WTC11 (cell line): ENCODE measurements around the gene RNF150. TPM values are rescaled to one million over a fixed set of nuclear protein-coding genes. Genes with fewer than 3 reads are reported as not detected.

Source experiments
- ATAC-seq: fragments of 200-7000 bp; cut with Tn5 transposase; 2 replicates; pipeline ENCODE4 v1.10.0; 2021; ENCODE audit warnings: mild to moderate bottlenecking, moderate library complexity
- CTCF ChIA-PET: fragments of 300-600 bp; sonication (Branson Sonifier 250); formaldehyde crosslinking; loops from one replicate; lab custom pipeline; 2021; ENCODE audit warnings: antibody characterized with exemption; lab: Charles Lee
- POLR2A ChIA-PET: fragments of 350-600 bp; sonication (Branson Sonifier 250); formaldehyde crosslinking; loops from one replicate; lab custom pipeline; 2021; ENCODE audit warnings: antibody characterized with exemption; lab: Charles Lee
- DNase-seq: peaks from one replicate; pipeline ENCODE4 v3.0.0; 2021; ENCODE audit warnings: low spot score
- H3K27ac Mint-ChIP-seq: 2 replicates; pipeline ENCODE4 v1.8.0; 2021; ENCODE audit warnings: mixed read lengths
- H3K27me3 Mint-ChIP-seq: 2 replicates; pipeline ENCODE4 v1.8.0; 2021; ENCODE audit warnings: low read depth, mild to moderate bottlenecking, moderate library complexity, mixed read lengths
- H3K36me3 Mint-ChIP-seq: 2 replicates; pipeline ENCODE4 v1.8.0; 2021; ENCODE audit warnings: mixed read lengths
- H3K4me1 Mint-ChIP-seq: 2 replicates; pipeline ENCODE4 v1.8.0; 2022; ENCODE audit warnings: mixed read lengths
- H3K4me3 Mint-ChIP-seq: 2 replicates; pipeline ENCODE4 v1.8.0; 2021; ENCODE audit warnings: mild to moderate bottlenecking, moderate library complexity, mixed read lengths
- H3K9me3 Mint-ChIP-seq: 2 replicates; pipeline ENCODE4 v1.8.0; 2021; ENCODE audit warnings: mixed read lengths
- ATF1 ChIP-seq: sonication (generic); formaldehyde crosslinking; IDR thresholded peaks from 2 replicates; pipeline ENCODE4 v1.8.1; 2023; ENCODE audit warnings: mild to moderate bottlenecking, moderate library complexity, missing genetic modification reagents
- CDX4 ChIP-seq: fragments of 250-450 bp; sonication (Bioruptor Pico); IDR thresholded peaks from 2 replicates; pipeline ENCODE4 v1.9.0; 2021; ENCODE audit warnings: moderate library complexity, mild to moderate bottlenecking, inconsistent platforms, borderline replicate concordance
- CREM ChIP-seq: sonication (generic); formaldehyde crosslinking; IDR thresholded peaks from 2 replicates; pipeline ENCODE4 v1.8.1; 2022; ENCODE audit warnings: mild to moderate bottlenecking, missing genetic modification reagents, moderate library complexity
- ELF4 ChIP-seq: sonication (generic); formaldehyde crosslinking; IDR thresholded peaks from 2 replicates; pipeline ENCODE4 v1.8.1; 2022; ENCODE audit warnings: low read depth, mild to moderate bottlenecking, moderate library complexity, missing genetic modification reagents
- FOXJ3 ChIP-seq: sonication (generic); formaldehyde crosslinking; IDR thresholded peaks from 2 replicates; pipeline ENCODE4 v1.9.0; 2021; ENCODE audit warnings: missing genetic modification reagents, mild to moderate bottlenecking, borderline replicate concordance
- GABPB1 ChIP-seq: sonication (generic); formaldehyde crosslinking; IDR thresholded peaks from 2 replicates; pipeline ENCODE4 v1.8.1; 2023; ENCODE audit warnings: mild to moderate bottlenecking, missing genetic modification reagents
- GRHL2 ChIP-seq: fragments of 250-450 bp; sonication (Bioruptor Pico); IDR thresholded peaks from 2 replicates; pipeline ENCODE4 v1.8.0; 2022; ENCODE audit warnings: mild to moderate bottlenecking, moderate library complexity; ENCODE audit not compliant: insufficient replicate concordance, severe bottlenecking
- KAT7 ChIP-seq: sonication (generic); formaldehyde crosslinking; IDR thresholded peaks from 2 replicates; pipeline ENCODE4 v1.8.1; 2023; ENCODE audit warnings: missing genetic modification reagents, mild to moderate bottlenecking, borderline replicate concordance
- MYBL2 ChIP-seq: sonication (generic); formaldehyde crosslinking; IDR thresholded peaks from 2 replicates; pipeline ENCODE4 v1.8.1; 2023; ENCODE audit warnings: mild to moderate bottlenecking, moderate library complexity, missing genetic modification reagents
- NR1H2 ChIP-seq: sonication (generic); formaldehyde crosslinking; IDR thresholded peaks from 2 replicates; pipeline ENCODE4 v1.9.0; 2021; ENCODE audit warnings: mild to moderate bottlenecking, moderate library complexity, missing genetic modification reagents
- OVOL2 ChIP-seq: fragments of 250-450 bp; sonication (Bioruptor Pico); IDR thresholded peaks from 2 replicates; pipeline ENCODE4 v1.9.0; 2021; ENCODE audit warnings: mild to moderate bottlenecking, borderline replicate concordance
- SMAD3 ChIP-seq: sonication (generic); formaldehyde crosslinking; IDR thresholded peaks from 2 replicates; pipeline ENCODE4 v1.8.0; 2022; ENCODE audit warnings: missing genetic modification reagents, mild to moderate bottlenecking, borderline replicate concordance
- SP1 ChIP-seq: sonication (generic); formaldehyde crosslinking; conservative IDR thresholded peaks from 2 replicates; pipeline ENCODE4 v1.8.1; 2022; ENCODE audit warnings: missing genetic modification reagents
- ZNF317 ChIP-seq: sonication (generic); formaldehyde crosslinking; IDR thresholded peaks from 2 replicates; pipeline ENCODE4 v1.8.1; 2023; ENCODE audit warnings: low read depth, mild to moderate bottlenecking, moderate library complexity, missing genetic modification reagents, borderline replicate concordance
- ZNF423 ChIP-seq: fragments of 250-450 bp; sonication (Bioruptor Pico); IDR thresholded peaks from 2 replicates; pipeline ENCODE4 v2.1.2; 2022; ENCODE audit warnings: mild to moderate bottlenecking, moderate library complexity
- total RNA-seq: library from RNA; stranded (reverse); gene quantifications from 3 replicates; pipeline ENCODE4 v1.2.3, GENCODE V29; 2021
- TF ChIP-seq, protein P1 (sequence below): fragments of 250-450 bp; sonication (Bioruptor Pico); IDR thresholded peaks from 2 replicates; pipeline ENCODE4 v1.9.0; 2021; ENCODE audit warnings: mild to moderate bottlenecking
- TF ChIP-seq, protein P2 (sequence below): fragments of 200-600 bp; IDR thresholded peaks from 2 replicates; pipeline ENCODE4 v1.8.0; 2022; ENCODE audit warnings: antibody characterized with exemption
- TF ChIP-seq, protein P3 (sequence below): fragments of 250-450 bp; sonication (Bioruptor Pico); IDR thresholded peaks from 2 replicates; pipeline ENCODE4 v1.9.0; 2021; ENCODE audit warnings: mild to moderate bottlenecking, borderline replicate concordance
- TF ChIP-seq, protein P4 (sequence below): sonication (generic); formaldehyde crosslinking; IDR thresholded peaks from 2 replicates; pipeline ENCODE4 v1.8.0; 2023; ENCODE audit warnings: missing genetic modification reagents, mild to moderate bottlenecking, borderline replicate concordance

Gene RNF150
- total RNA-seq, 1 experiment from 2014 or later, result 5.9 TPM

DNA sequence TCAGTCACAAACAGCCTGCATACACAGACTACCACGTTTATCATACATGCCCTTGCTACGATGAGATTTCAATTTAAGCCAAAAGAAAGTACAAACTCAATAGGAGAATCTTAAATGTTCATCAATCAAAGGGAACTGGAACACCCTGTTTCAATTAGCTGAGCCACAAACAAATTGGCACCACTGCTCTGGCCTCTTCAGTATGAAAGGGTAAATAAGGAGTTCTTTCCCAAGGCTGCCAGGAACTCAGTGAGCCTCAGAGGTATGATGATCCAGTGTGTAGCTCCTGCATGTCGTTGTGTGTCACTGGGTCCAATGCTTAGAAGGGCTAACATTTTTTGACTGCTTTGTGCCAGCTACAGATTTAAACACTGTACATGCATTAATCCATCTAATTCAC lies 5.4 kb downstream of the RNF150 start:
- TF ChIP-seq SMAD3 (CRISPR knock-in tag) (no peak), ATF1 (CRISPR knock-in tag) (no peak), CREM (CRISPR knock-in tag) (no peak), SP1 (CRISPR knock-in tag) (no peak), KAT7 (CRISPR knock-in tag) (no peak), OVOL2 (no peak), ELF4 (CRISPR knock-in tag) (no peak), ZNF423 (CRISPR knock-in tag) (no peak), GABPB1 (CRISPR knock-in tag) (no peak), ZNF317 (no peak), GRHL2 (no peak), MYBL2 (CRISPR knock-in tag) (no peak)
- TF ChIP-seq, protein P1, sequence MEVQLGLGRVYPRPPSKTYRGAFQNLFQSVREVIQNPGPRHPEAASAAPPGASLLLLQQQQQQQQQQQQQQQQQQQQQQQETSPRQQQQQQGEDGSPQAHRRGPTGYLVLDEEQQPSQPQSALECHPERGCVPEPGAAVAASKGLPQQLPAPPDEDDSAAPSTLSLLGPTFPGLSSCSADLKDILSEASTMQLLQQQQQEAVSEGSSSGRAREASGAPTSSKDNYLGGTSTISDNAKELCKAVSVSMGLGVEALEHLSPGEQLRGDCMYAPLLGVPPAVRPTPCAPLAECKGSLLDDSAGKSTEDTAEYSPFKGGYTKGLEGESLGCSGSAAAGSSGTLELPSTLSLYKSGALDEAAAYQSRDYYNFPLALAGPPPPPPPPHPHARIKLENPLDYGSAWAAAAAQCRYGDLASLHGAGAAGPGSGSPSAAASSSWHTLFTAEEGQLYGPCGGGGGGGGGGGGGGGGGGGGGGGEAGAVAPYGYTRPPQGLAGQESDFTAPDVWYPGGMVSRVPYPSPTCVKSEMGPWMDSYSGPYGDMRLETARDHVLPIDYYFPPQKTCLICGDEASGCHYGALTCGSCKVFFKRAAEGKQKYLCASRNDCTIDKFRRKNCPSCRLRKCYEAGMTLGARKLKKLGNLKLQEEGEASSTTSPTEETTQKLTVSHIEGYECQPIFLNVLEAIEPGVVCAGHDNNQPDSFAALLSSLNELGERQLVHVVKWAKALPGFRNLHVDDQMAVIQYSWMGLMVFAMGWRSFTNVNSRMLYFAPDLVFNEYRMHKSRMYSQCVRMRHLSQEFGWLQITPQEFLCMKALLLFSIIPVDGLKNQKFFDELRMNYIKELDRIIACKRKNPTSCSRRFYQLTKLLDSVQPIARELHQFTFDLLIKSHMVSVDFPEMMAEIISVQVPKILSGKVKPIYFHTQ, result no peak
- TF ChIP-seq, protein P2, sequence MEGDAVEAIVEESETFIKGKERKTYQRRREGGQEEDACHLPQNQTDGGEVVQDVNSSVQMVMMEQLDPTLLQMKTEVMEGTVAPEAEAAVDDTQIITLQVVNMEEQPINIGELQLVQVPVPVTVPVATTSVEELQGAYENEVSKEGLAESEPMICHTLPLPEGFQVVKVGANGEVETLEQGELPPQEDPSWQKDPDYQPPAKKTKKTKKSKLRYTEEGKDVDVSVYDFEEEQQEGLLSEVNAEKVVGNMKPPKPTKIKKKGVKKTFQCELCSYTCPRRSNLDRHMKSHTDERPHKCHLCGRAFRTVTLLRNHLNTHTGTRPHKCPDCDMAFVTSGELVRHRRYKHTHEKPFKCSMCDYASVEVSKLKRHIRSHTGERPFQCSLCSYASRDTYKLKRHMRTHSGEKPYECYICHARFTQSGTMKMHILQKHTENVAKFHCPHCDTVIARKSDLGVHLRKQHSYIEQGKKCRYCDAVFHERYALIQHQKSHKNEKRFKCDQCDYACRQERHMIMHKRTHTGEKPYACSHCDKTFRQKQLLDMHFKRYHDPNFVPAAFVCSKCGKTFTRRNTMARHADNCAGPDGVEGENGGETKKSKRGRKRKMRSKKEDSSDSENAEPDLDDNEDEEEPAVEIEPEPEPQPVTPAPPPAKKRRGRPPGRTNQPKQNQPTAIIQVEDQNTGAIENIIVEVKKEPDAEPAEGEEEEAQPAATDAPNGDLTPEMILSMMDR, result no peak
- TF ChIP-seq, protein P3, sequence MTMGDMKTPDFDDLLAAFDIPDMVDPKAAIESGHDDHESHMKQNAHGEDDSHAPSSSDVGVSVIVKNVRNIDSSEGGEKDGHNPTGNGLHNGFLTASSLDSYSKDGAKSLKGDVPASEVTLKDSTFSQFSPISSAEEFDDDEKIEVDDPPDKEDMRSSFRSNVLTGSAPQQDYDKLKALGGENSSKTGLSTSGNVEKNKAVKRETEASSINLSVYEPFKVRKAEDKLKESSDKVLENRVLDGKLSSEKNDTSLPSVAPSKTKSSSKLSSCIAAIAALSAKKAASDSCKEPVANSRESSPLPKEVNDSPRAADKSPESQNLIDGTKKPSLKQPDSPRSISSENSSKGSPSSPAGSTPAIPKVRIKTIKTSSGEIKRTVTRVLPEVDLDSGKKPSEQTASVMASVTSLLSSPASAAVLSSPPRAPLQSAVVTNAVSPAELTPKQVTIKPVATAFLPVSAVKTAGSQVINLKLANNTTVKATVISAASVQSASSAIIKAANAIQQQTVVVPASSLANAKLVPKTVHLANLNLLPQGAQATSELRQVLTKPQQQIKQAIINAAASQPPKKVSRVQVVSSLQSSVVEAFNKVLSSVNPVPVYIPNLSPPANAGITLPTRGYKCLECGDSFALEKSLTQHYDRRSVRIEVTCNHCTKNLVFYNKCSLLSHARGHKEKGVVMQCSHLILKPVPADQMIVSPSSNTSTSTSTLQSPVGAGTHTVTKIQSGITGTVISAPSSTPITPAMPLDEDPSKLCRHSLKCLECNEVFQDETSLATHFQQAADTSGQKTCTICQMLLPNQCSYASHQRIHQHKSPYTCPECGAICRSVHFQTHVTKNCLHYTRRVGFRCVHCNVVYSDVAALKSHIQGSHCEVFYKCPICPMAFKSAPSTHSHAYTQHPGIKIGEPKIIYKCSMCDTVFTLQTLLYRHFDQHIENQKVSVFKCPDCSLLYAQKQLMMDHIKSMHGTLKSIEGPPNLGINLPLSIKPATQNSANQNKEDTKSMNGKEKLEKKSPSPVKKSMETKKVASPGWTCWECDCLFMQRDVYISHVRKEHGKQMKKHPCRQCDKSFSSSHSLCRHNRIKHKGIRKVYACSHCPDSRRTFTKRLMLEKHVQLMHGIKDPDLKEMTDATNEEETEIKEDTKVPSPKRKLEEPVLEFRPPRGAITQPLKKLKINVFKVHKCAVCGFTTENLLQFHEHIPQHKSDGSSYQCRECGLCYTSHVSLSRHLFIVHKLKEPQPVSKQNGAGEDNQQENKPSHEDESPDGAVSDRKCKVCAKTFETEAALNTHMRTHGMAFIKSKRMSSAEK (CRISPR knock-in tag), result no peak
- POLR2A ChIA-PET, result no interaction called here
- no peak overlapping the region for H3K4me3 Mint-ChIP-seq
- DNase-seq, result no peak
- peaks cover 20% of the 10 kb centered on the region for H3K27me3 Mint-ChIP-seq
- ATAC-seq, result no peak
- H3K27ac Mint-ChIP-seq, result no peak overlapping the region
- CTCF ChIA-PET, result no interaction called here
- peaks cover 7% of the 10 kb centered on the region for H3K9me3 Mint-ChIP-seq
- peaks cover 6% of the 10 kb centered on the region; the same call in 1 of the 2 replicates for H3K36me3 Mint-ChIP-seq
- H3K4me1 Mint-ChIP-seq, result peaks cover 18% of the 10 kb centered on the region

- H3K4me1 Mint-ChIP-seq, result peaks cover 23% of the 10 kb centered on the region
- no peak for ATAC-seq
- no peak overlapping the region for H3K4me3 Mint-ChIP-seq
- ChIA-PET POLR2A (no interaction called here), CTCF (no interaction called here)
- H3K27ac Mint-ChIP-seq, result no peak overlapping the region
- peaks cover 15% of the 10 kb centered on the region for H3K27me3 Mint-ChIP-seq
- peaks cover 7% of the 10 kb centered on the region for H3K9me3 Mint-ChIP-seq
- DNase-seq, result no peak
- peaks cover 6% of the 10 kb centered on the region; the same call in 1 of the 2 replicates for H3K36me3 Mint-ChIP-seq
- no peak for TF ChIP-seq SMAD3 (CRISPR knock-in tag)
- no peak for TF ChIP-seq NR1H2 (CRISPR knock-in tag)
- no peak for TF ChIP-seq CDX4 (CRISPR knock-in tag)
- no peak for TF ChIP-seq ZNF423 (CRISPR knock-in tag)
- TF ChIP-seq, protein P4, sequence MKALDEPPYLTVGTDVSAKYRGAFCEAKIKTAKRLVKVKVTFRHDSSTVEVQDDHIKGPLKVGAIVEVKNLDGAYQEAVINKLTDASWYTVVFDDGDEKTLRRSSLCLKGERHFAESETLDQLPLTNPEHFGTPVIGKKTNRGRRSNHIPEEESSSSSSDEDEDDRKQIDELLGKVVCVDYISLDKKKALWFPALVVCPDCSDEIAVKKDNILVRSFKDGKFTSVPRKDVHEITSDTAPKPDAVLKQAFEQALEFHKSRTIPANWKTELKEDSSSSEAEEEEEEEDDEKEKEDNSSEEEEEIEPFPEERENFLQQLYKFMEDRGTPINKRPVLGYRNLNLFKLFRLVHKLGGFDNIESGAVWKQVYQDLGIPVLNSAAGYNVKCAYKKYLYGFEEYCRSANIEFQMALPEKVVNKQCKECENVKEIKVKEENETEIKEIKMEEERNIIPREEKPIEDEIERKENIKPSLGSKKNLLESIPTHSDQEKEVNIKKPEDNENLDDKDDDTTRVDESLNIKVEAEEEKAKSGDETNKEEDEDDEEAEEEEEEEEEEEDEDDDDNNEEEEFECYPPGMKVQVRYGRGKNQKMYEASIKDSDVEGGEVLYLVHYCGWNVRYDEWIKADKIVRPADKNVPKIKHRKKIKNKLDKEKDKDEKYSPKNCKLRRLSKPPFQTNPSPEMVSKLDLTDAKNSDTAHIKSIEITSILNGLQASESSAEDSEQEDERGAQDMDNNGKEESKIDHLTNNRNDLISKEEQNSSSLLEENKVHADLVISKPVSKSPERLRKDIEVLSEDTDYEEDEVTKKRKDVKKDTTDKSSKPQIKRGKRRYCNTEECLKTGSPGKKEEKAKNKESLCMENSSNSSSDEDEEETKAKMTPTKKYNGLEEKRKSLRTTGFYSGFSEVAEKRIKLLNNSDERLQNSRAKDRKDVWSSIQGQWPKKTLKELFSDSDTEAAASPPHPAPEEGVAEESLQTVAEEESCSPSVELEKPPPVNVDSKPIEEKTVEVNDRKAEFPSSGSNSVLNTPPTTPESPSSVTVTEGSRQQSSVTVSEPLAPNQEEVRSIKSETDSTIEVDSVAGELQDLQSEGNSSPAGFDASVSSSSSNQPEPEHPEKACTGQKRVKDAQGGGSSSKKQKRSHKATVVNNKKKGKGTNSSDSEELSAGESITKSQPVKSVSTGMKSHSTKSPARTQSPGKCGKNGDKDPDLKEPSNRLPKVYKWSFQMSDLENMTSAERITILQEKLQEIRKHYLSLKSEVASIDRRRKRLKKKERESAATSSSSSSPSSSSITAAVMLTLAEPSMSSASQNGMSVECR (CRISPR knock-in tag), result no peak
- TF ChIP-seq FOXJ3, result no peak
These were observed 6.5 kb downstream of the RNF150 start for GRCh38 chr4:141126769-141127168.
